Activated CD8-positive, alpha-beta memory T cell treated with anti-CD3 and anti-CD28 coated beads for 4 hours (primary cell): ENCODE data around the gene BCL6.

Experiments
- DNase-seq, 2 donors: peaks; one replicate each; pipeline ENCODE4 v3.0.0-alpha.2; 2020; ENCODE audit warnings: low read depth in 2 of 2

Gene BCL6

DNA sequence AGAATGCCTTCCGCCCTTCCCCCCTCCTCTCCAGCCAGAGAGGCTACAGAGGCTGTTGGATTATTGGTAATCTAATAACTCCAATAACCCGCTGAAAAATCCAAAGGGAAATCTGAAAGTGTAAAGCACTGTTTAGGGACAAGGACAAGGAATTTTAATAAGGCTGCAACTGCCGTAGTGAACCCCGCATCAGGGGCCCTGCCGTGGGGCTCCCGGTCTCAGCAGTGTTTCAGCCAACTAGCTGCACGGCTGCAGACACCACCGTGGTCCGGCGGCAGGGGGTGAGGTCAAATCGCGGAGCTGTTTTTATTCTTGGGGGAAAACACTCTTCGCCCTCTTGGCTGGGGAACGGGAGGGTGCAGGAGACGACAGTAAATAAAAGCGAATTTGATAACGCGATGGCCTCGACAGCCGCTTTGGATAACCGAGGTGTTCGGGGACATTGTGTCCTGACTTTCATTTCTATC, 6.1 kb downstream of the BCL6 start:
- DNase-seq = no peak

DNA sequence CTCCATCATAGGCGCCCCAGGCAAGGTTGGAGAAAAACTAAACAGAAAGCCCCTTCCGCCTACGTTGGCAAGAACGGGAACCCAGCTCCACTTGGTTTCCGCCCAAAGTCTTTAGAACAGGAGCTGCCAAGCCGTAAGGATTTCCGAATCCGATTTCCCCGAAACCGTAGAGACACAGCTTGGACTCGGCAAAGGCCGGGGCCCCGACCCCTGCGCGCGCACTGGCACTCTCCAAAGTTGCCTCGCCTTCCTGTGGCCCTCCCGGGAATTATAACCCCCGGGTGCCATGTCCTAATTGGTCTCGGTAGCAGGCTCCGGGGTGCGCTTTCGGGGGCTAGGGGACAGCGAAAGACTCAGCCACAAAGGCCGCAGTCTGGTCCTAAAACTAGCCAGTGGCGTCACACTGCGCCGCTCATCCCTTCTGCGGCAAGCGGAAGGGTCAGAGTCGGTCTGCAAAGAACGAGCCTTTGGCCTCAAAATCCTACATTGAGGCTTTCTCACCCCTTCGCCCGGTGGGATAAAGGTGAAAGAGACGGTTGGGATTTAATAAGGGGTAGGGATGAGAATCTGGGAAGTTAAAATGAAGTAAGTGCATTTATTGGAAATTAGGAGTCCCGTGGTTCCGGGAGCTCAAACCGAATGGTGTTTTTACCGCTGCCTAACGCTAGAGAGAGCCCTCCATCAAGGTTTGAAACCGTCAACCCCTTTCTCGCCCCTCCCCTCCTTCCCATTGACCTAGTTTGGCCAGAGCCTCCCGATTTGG, 6.8 kb downstream of the BCL6 start:
- no peak for DNase-seq

DNA sequence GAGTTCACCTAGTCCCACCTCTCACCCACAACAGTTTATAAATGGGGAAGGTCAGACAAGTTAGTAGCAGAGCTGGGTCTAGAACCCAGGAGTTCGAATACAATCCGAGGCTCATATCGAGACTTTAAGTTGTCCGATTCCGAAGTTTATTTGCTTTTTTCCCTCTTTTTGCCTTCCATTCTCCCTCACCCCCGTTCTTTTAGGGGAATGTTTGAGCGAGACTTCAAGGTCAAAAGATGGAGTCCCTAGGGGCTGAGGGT, 7.3 kb downstream of the BCL6 start:
- DNase-seq = no peak

DNA sequence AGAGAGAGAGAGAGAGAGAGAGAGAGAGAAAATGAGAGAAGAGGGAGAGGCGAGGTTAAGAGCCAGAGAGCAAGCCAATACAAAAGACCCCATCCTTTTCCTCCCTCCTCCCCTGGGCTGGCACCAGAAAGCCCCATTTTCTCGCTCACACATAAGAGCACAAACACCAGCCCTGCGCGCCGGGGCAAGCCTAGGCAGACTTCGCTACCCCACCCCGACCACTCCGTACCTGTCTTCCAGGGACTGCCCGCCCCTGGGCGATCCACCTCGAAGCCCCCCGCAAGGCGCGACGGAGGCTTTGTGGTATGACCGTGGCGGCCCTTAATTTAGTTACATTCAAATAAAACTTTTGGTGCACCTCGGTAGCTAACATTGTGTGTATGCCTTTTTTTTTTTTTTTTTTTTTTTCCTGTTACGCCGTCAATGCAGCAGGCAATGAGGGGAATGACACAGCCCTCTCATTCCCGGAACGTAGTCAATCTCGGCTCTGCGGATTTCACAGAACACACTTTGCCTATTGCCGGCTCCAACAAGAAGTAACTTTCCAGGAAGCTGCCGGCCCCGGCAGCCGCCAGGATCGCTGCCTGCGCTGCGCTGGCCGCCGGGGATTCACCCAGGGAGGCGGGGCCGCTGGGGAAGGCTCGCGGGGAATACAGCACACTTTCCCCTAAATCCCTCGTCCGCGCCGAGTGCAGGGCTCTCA, 7.7 kb downstream of the BCL6 start:
- DNase-seq = no peak

DNA sequence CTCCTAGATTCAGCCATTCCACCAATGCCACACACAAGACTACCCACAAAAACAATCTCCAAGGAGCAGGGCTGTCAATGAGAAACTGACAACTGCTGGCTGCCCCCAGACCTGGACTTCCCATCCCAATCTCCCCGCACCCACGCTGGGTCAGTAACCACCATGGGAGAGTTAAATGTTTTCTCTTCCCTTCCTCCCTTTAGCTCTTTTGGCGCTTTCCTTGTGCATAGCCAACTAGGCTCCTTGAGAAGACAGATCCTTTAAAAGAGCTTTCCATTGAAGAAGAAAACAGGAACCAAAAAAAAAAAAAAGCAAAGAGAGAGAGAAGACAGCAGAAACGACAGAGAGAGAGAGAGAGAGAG, 8.3 kb downstream of the BCL6 start:
- DNase-seq = no peak

DNA sequence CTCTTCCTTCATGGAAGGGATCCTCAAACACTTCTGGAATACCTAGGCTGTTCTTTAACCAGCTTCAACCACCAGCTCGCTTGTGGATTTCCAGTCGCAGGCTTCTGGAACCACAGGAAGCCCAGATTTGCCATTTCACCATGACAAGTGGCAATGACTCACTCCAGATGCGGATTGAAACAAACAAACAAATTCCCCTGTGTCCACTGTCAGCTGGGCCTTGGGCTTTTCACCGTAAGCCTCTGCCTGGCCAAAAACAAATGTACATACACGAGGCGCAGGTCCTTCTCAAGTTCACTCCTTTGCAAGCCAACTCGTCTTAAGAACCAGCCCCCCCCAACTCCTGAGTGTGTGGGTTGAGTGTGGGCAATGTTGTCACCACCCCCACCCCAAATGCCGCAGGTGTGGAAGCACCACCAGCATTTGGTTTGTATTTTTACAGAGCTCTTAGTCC, 8.8 kb downstream of the BCL6 start:
- no peak for DNase-seq

DNA sequence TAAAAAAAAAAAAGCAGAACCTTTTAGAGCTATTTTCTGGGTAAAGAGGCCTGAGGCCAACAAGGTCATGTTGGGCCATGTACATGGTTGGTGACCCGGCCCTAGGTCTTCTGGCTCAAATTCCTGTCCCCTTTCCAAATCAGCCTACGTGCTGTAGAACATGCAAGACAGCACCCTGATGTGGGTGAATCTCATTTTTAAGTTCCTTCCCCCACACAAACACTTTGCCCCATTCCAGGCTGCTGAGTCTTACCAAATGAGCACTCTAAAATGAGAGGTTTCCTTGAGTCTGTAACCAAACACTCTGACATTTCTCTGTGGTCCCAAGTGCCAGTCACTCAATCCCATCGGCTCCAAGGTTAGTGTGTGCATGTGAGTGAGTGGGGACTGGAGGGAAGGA, 9.4 kb downstream of the BCL6 start:
- no peak for DNase-seq

DNA sequence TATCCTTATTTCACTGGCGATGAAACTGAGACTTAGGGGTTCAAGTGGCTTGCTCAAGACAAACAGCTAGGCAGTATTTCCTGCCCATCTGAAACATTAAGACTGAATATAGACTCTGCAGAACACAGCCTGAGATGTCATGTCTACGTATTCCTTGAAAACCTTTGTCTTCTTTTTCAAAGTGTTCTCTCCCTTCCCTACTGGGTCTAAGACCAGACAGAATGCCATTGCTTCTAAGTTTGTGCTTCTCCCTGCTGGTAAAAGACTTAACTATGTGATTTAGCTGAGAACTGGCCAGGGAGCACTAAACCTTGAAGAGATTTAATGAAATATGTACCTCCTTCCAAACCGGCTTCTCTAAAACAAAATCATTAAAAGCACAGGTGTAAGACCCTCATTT, 9.9 kb downstream of the BCL6 start:
- DNase-seq = no peak

DNA sequence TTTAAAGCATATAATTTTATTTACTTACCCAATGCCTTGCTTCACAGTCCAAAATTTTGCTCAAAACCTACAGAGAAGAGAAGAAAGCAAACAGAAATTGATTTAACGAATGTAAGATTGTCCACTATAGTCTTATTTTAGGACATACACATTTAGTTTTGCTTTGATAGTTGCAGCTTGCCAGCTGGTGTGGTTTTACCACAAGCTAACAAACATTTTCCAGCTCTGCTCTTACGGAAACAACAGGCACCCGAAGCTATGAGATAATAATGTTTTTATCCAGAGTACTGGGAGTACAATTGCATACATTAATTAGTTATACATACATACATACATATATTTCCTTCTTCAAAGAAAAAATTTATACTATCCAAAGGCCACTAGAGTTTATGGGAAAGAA, 10.4 kb downstream of the BCL6 start:
- no peak for DNase-seq

DNA sequence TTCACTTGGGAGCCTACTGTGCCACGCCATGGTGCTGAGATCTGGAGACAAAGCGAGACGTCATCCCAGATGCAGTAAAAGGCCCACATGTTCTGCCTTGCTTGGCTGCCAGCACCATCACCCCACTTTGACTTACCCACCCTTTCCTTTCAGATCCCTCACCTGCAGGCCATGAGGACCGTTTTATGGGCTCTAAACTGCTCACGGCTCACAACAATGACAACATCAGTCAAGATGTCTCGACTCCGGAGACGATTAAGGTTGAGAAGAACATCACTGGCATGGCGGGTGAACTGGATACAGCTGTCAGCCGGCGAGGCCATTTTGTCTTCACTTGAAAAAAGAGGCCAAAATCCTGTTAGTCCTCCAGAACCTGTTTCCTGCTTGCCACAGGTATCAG, 11.9 kb downstream of the BCL6 start:
- DNase-seq = no peak

DNA sequence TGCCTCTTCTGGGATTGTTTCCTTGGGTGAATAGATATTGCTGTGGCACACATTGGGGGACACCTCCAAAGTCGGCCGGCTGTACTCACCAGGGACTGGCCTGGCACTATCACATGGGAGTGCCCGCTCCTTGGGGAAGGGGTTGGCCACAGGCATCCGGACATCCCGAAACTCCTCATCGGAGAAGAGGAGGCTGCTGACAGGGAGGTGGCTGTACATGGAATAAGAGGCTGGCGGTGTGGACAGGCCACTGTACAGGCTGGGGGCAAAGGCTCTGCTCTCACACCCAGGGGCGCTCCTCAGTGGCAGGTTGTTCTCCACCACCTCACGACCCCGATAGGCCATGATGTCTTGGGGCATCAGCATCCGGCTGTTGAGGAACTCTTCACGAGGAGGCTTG, 15.7 kb downstream of the BCL6 start:
- DNase-seq = no peak

DNA sequence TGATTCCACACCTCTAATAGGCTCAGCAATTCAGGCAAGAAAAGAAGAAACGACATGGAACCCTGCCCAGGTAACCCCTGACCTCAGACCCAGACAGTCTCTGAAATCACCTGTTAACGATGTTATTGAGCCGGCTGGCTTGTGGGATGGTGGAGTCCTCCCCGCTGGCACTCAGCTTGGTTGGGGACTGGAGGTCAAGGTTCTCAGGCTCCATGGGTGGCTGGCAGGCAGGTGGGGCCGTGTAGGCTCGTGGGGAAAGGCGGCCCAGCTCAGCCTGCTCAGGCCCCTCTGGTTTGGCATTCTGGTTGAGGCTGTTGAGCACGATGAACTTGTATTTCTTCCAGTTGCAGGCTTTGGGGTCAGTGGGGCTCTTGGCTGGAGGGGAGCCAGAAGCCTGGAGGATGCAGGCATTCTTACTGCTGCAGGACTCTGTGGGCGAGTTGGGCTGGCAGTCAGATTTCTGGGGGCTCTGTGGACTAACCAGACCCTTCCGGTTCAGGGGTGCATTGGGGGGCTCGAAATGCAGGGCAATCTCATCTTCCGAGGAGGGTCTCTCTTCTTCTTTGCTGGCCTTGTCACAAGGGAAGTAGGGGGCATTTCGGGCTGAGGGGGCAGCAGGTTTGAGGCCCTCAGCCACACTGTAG, 16.2 kb downstream of the BCL6 start:
- no peak for DNase-seq

DNA sequence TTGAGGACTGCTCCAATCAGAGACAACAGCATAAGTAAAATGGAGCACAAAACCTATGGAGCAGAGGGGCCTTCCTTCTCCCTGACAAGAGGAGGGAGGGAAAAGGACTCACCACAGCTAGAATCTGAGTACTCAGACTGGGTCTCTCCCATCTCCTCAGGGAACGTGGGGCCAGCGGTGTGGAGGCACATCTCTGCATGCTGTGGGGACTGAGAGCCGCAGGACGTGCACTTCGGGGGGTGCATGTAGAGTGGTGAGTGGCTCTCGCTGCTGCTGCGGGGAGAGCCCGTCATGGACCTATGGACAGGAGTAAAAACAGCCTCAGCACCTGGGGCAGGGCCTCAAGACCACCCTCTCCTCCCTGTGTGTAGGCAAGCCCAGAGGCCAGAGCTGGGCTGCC, 17.0 kb downstream of the BCL6 start:
- no peak for DNase-seq

DNA sequence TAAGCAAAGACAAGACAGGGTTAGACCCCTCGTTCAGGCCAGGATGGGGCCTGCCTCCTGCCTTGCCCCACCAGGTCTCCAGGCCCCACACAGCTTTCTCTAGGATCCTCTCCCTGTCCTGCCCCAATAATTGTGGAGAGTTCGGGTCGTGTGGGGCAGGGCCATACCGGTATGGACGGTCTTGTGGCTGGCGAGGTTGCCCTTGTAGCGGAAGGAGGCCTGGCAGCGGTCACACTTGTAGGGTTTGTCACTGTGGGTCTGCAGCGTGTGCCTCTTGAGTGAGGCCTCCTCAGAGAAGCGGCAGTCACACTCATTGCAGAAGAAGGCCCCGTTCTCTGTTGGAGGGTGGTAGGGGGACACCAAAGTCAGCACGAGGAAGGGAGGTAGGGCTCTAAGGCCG, 18.7 kb downstream of the BCL6 start:
- no peak for DNase-seq

DNA sequence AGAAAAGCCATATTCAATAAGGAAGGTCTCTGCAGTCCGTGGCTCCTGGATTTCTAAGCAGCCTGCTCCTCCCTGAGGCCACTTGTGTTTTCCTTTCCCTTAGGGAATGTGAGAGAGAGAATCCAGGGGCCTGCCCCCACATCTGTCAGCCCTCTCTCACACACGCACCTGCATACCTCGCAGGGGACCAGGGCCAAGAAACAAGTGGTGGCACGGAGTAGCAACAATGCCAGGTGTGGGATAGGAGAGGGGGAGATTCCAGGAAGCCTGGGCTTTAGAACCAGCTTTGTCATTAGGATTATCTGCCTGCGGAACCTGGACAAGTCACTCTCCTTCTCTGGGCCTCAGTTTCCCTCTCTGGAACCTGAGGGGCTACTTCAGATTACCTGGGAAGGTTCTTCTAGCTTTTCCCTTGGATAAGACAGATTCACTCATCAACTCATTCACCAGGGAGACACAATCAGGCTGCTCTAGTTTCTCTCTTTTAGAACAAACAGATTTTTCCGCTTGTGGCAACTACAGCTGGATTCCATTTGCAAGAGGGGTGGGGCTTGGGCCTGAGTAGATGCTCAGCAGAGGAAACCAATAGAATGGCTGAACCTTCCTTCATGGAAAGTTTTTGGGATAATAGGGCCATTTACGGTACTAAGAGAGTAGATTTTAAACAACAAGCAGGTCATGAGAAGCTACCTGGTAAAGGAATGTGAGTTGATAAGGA, 19.5 kb downstream of the BCL6 start:
- no peak for DNase-seq

DNA sequence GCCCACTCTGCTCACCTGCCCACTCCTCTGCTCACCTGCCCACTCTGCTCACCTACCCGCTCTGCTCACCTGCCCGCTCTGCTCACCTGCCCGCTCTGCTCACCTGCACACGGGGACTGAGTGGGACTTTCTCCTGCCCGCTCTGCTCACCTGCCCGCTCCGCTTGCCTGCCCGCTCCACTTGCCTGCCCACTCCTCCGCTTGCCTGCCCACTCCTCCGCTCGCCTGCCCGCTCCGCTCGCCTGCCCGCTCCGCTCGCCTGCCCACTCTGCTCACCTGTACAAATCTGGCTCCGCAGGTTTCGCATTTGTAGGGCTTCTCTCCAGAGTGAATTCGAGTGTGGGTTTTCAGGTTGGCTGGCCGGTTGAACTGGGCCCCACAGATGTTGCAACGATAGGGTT, 20.0 kb downstream of the BCL6 start:
- no peak for DNase-seq

DNA sequence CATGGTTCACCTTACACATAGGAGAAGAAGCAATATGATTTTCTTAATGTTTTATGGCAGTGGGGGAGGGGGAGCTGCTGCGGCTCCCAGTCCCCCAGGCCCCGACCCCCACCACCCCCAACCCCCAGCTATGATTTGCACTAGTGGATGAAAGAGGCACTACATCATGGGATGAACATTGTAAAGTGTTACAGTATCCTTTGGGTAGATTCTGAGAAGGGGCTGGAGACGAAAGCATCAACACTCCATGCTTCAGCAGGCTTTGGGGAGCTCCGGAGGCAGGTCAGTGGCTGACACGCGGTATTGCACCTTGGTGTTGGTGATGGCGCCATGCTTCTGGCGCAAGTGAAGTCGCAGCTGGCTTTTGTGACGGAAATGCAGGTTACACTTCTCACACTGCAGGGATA, 23.1 kb downstream of the BCL6 start:
- no peak for DNase-seq

DNA sequence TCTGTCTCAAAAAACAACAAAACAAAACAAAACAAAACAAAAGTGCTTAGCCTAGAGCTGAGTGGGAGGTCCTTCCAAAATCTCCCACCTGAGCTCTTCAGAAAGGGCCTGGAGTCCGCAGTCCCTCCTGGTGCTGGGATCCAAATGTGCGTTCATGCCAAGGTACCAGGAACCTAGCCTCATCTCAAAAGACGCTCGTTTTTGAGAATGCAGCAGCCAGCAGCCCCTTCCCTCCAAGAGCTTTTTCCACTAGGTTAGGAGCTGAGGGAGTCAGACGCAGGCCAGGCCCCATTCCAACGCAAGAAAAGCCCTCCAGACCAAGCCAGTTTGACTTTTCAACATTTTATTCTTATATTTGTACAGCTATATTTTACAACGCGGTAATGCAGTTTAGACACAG, 24.2 kb downstream of the BCL6 start:
- DNase-seq = no peak

DNA sequence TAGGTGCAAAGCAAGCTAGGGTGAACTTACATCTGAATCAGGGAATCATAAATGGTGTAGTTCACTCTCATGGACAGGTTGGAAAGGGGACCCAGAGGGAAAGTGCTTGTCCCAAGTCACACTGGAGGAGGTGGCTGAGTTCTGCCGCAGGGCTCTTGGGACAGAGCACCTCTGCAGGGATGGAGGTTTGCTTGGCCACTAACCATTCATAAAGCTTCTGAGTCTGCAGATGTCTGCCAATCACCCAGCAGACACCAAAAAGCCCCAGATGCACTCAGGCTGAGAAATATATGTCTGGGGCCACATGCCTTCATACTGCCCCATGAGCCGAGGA, 25.0 kb downstream of the BCL6 start:
- no peak for DNase-seq

DNA sequence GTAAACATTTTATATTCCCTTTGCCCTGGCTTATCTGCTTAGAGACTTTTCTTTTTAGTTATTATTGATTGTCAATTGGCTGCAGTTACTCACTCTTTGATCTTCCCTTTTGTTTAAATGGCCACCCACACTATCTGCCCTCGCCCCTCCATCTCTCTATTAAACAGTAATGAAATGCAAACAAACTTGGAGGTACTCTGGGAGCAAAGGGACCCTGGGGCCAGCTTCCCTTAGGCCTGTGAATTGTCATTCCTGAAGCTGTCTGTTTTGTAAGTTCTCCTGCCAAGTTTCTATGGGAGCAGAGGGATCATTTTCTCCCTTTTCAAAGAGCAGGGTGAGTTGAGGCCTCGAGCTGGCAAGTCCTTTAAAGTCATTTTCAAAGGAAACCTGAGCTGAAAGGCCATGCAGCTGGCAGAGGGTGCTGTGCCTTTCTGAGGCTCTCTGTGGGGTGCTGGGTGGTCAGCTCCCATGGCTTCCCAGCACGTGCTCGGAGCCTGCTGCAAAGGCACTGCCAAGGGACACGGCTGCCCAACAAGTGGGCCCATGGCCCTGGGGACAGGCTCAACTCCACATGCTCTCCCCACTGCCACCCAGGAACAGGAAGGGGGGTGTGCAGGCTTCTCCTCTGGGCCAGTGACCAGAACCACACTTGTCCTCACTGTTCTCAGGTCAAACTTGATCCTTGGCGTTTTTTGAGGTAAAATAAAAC, 25.5 kb downstream of the BCL6 start:
- no peak for DNase-seq

DNA sequence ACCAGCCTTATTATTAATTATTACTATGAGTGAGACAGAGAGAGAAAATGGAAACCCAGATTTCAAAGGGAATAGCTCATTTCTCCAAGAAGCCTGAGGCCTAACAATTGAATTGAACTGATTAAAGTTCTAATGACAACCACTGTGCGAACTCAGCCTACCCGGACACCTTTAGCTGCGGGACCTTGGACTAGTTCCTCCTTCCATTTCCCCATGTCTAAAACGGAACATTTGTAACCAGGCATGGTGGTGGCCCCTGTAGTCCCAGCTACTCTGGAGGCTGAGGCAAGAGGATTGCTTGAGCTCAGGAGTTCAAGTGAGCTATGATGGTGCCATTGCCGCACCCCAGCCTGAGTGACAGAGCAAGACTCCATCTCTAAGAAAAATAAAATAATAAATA, 26.5 kb downstream of the BCL6 start:
- no peak for DNase-seq

DNA sequence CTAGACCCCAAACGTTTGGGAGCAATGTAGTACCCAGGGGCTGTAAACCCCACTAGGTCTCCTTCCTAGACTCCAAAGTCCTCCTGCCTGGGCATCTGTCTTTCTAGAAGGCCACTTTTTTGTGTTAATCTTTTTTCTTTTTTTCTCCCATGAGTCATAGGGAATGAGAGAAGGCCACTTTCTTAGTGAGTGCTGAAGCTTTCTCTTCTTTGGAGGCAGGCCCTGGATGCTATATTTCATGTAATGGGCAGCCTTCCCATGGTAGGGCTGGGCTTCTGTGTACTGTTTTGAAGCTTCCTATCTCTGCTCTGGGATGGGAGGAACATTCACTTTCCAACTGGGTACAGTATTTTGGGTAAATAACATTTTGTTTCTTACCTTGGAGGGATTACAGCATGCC, 27.7 kb downstream of the BCL6 start:
- DNase-seq = no peak
